IPS-11a (cell line): Measurements from ENCODE around the gene EIPR1.

Experiments
- H3K4me3 ChIP-seq: one replicate; pipeline ENCODE4 v1.5.1; 2013; ENCODE audit warnings: low read depth, low read length, control low read depth

Gene EIPR1

DNA sequence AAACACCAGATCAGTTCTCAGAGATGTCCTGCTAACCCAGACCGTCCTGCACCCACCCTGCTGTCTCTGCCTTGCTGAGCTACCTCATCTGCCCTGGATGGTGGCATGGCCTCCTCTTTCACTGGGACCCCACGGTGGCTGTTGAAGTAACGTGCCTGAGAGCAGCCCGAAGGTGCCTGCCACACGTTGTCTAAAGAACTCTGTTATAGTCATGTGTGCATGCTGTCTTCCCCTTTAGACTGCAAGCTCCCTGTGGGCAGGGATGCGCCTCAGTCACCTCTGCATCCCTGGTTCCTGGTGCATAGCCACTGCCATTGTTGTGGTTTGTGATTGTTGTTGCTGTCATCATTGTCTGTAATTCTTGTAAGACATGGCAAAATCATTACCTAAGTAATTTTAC lies 235.9 kb downstream of the EIPR1 start:
- H3K4me3 ChIP-seq = no peak overlapping the region

DNA sequence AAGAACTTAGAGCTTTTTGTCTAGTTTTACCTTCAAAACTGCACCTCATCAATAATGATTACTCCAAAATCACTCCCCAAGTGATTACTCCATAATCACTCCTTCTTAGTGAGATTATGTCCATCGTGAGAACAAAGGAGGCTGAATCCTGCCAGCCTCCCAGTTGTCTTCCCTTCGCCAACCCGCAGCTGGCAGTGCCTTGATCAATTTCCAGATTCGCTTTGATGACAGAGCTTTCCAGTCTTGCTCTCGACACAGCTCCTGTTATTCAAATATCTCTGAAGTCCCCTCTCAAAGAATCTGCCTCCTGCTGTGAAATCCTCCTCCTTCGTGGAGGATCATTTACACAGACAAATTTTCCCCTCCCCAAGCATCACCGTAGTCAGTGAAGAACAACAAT lies 237.7 kb downstream of the EIPR1 start:
- H3K4me3 ChIP-seq = no peak overlapping the region
